Ishikawa (cell line): ENCODE measurements around the gene TENT5C.

Experiments
- CEBPB ChIP-seq: IDR thresholded peaks from 2 replicates; pipeline ENCODE4 v1.6.1; 2012
- CREB1 ChIP-seq: IDR thresholded peaks from 2 replicates; pipeline ENCODE4 v1.6.1; 2012; ENCODE audit warnings: low read depth
- EGR1 ChIP-seq: IDR thresholded peaks from 2 replicates; pipeline ENCODE4 v1.6.1; 2012
- EP300 ChIP-seq: IDR thresholded peaks from 2 replicates; pipeline ENCODE4 v1.6.1; 2012; ENCODE audit warnings: borderline replicate concordance
- FOXM1 ChIP-seq: IDR thresholded peaks from 2 replicates; pipeline ENCODE4 v1.6.1; 2012; ENCODE audit warnings: low read depth, borderline replicate concordance
- MAX ChIP-seq: IDR thresholded peaks from 2 replicates; pipeline ENCODE4 v1.6.1; 2012
- NFIC ChIP-seq: IDR thresholded peaks from 2 replicates; pipeline ENCODE4 v1.6.1; 2012
- RAD21 ChIP-seq: IDR thresholded peaks from 2 replicates; pipeline ENCODE4 v1.6.1; 2012; ENCODE audit warnings: low read depth
- REST ChIP-seq: IDR thresholded peaks from 2 replicates; pipeline ENCODE4 v1.6.1; 2012; ENCODE audit warnings: low read depth, mild to moderate bottlenecking
- TAF1 ChIP-seq: IDR thresholded peaks from 2 replicates; pipeline ENCODE4 v1.6.1; 2012; ENCODE audit warnings: low read depth, mild to moderate bottlenecking
- TCF12 ChIP-seq: IDR thresholded peaks from 2 replicates; pipeline ENCODE4 v1.6.1; 2012; ENCODE audit warnings: low read depth
- TEAD4 ChIP-seq: IDR thresholded peaks from 2 replicates; pipeline ENCODE4 v1.6.1; 2012
- USF1 ChIP-seq: IDR thresholded peaks from 2 replicates; pipeline ENCODE4 v1.6.1; 2012
- YY1 ChIP-seq: IDR thresholded peaks from 2 replicates; pipeline ENCODE4 v1.6.1; 2012; ENCODE audit warnings: low read depth
- ZBTB7A ChIP-seq: IDR thresholded peaks from 2 replicates; pipeline ENCODE4 v1.6.1; 2012; ENCODE audit warnings: low read depth

TENT5C gene

DNA sequence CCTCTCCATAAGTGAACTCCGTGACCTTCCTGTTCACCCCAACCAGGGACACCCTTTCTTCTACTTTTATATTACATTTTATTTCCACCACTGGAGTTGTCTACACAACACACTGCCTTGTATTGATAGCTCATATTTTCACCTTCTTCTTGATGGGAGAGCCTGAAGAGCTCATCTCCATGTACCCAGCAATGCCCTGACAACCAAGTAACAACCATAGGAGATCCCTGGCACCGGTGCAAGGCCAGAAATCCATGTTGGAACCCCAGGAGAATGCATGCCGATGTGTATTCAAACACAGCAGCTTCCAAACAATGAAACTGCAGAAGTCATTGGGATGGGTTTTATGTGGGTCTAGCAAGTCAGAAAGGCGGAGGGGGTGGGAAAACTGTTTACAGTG lies 15.5 kb downstream of the TENT5C start:
- no peak for TF ChIP-seq TEAD4
- TF ChIP-seq TCF12: no peak
- TF ChIP-seq RAD21: no peak
- TF ChIP-seq CREB1: no peak

- no peak for TF ChIP-seq ZBTB7A
- no peak for TF ChIP-seq TEAD4
- no peak for TF ChIP-seq YY1
- TF ChIP-seq EGR1: no peak
- TF ChIP-seq TCF12: no peak
- no peak for TF ChIP-seq TAF1
- TF ChIP-seq CREB1: no peak
- no peak for TF ChIP-seq USF1
- no peak for TF ChIP-seq RAD21
- TF ChIP-seq FOXM1: no peak
- no peak for TF ChIP-seq NFIC
- TF ChIP-seq CEBPB: no peak
- no peak for TF ChIP-seq REST
- TF ChIP-seq EP300: no peak
These were observed 16.9 kb downstream of the TENT5C start for GRCh38 chr1:117622726-117623125.

GRCh38 chr1:117623141-117623540 lies 17.3 kb downstream of the TENT5C start:
- TF ChIP-seq EGR1 (no peak), TAF1 (no peak), NFIC (no peak), TCF12 (no peak), YY1 (no peak), TEAD4 (no peak), CEBPB (no peak), MAX (no peak), USF1 (no peak), CREB1 (no peak)

- TF ChIP-seq EGR1 (no peak), USF1 (no peak), CEBPB (no peak), EP300 (no peak), REST (no peak), FOXM1 (no peak), CREB1 (no peak)
These were observed 17.9 kb downstream of the TENT5C start for GRCh38 chr1:117623698-117624097.

- no peak for TF ChIP-seq RAD21
- TF ChIP-seq EP300: no peak
- no peak for TF ChIP-seq REST
- no peak for TF ChIP-seq EGR1
- no peak for TF ChIP-seq CREB1
- no peak for TF ChIP-seq TCF12
- TF ChIP-seq YY1: no peak
- TF ChIP-seq FOXM1: no peak
- no peak for TF ChIP-seq USF1
- no peak for TF ChIP-seq TEAD4
- no peak for TF ChIP-seq NFIC
- no peak for TF ChIP-seq TAF1
- TF ChIP-seq MAX: no peak
- no peak for TF ChIP-seq ZBTB7A
- no peak for TF ChIP-seq CEBPB
These were observed 21.8 kb downstream of the TENT5C start for GRCh38 chr1:117627546-117628130.
